Activated CD4-positive, alpha-beta T cell treated with anti-CD3 and anti-CD28 coated beads, Interleukin-2, Interleukin-4, amounts not matched to agents 100 ng/mL and 50 ng/mL, durations not matched to agents 16 hours and 8 hours (primary cell): ENCODE data around the gene SLC36A1.

ENCODE experiments used
- DNase-seq: peaks from one replicate; pipeline ENCODE4 v3.0.0-alpha.2; 2020; ENCODE audit warnings: low spot score

SLC36A1 gene

GRCh38 chr5:151451626-151452520, 4.5 kb downstream of the SLC36A1 start:
- peak; percentile 18 for DNase-seq

- DNase-seq, result no peak
Observed at GRCh38 chr5:151454166-151454565, 6.8 kb downstream of the SLC36A1 start.

- DNase-seq, result no peak
Observed at GRCh38 chr5:151454889-151455288, 7.5 kb downstream of the SLC36A1 start.

GRCh38 chr5:151456321-151456940, 9.0 kb downstream of the SLC36A1 start:
- no peak for DNase-seq

- DNase-seq, result no peak
Observed at GRCh38 chr5:151458314-151458713, 10.9 kb downstream of the SLC36A1 start.

GRCh38 chr5:151459680-151460324, 12.4 kb downstream of the SLC36A1 start:
- DNase-seq, result no peak

- DNase-seq, result peak; percentile 11
Observed at GRCh38 chr5:151461312-151461711, 13.9 kb downstream of the SLC36A1 start.

- DNase-seq, result no peak
Observed at GRCh38 chr5:151463137-151464029, 16.0 kb downstream of the SLC36A1 start.

- no peak for DNase-seq
Observed at GRCh38 chr5:151464101-151464500, 16.7 kb downstream of the SLC36A1 start.

- DNase-seq, result no peak
Observed at GRCh38 chr5:151465476-151465875, 18.1 kb downstream of the SLC36A1 start.

- DNase-seq, result no peak
Observed at GRCh38 chr5:151467576-151467975, 20.2 kb downstream of the SLC36A1 start.

GRCh38 chr5:151469386-151469785, 22.0 kb downstream of the SLC36A1 start:
- no peak for DNase-seq

- DNase-seq, result no peak
Observed at GRCh38 chr5:151469992-151470391, 22.6 kb downstream of the SLC36A1 start.

- DNase-seq, result no peak
Observed at GRCh38 chr5:151470439-151470838, 23.0 kb downstream of the SLC36A1 start.

GRCh38 chr5:151471276-151471675, 23.9 kb downstream of the SLC36A1 start:
- no peak for DNase-seq

GRCh38 chr5:151474799-151475198, 27.4 kb downstream of the SLC36A1 start:
- no peak for DNase-seq

- no peak for DNase-seq
Observed at GRCh38 chr5:151475388-151475787, 28.0 kb downstream of the SLC36A1 start.

- no peak for DNase-seq
Observed at GRCh38 chr5:151476016-151476415, 28.6 kb downstream of the SLC36A1 start.

GRCh38 chr5:151477101-151477500, 29.7 kb downstream of the SLC36A1 start:
- no peak for DNase-seq

- DNase-seq, result no peak
Observed at GRCh38 chr5:151480384-151481293, 33.2 kb downstream of the SLC36A1 start.

GRCh38 chr5:151483176-151483575, 35.8 kb downstream of the SLC36A1 start:
- no peak for DNase-seq
